Upper lobe of left lung (tissue), 6 donors: ENCODE measurements around the gene CER1. TPM values are rescaled to one million over a fixed set of nuclear protein-coding genes. Genes with fewer than 3 reads are reported as not detected.

ENCODE experiments used
- ATAC-seq, 2 donors: fragments of 200-7000 bp; cut with Tn5 transposase; one replicate each; pipeline ENCODE4 v1.9.1; 2022; ENCODE audit warnings: mild to moderate bottlenecking in 2 of 2, moderate library complexity in 2 of 2; ENCODE audit not compliant: low FRiP score in 2 of 2
- DNase-seq, 2 donors: peaks; one replicate each; pipeline ENCODE4 v3.0.0-alpha.2; 2019 to 2020
- H3K27ac ChIP-seq, 4 donors: fragments of 200-600 bp; sonication (generic); one replicate each; pipeline ENCODE4 v1.5.1; 2016 to 2019
- H3K27me3 ChIP-seq, 4 donors: fragments of 200-600 bp; sonication (generic); one replicate each; pipeline ENCODE4 v1.5.1; 2017 to 2019
- H3K36me3 ChIP-seq, 4 donors: fragments of 200-600 bp; sonication (generic); one replicate each; pipeline ENCODE4 v1.5.1; 2016 to 2019
- H3K4me1 ChIP-seq, 4 donors: fragments of 200-600 bp; sonication (generic); one replicate each; pipeline ENCODE4 v1.5.1; 2018 to 2019
- H3K4me3 ChIP-seq, 4 donors: fragments of 200-600 bp; sonication (generic); one replicate each; pipeline ENCODE4 v1.5.1; 2017 to 2019; ENCODE audit warnings: mild to moderate bottlenecking in 2 of 4, moderate library complexity in 1 of 4
- H3K9me3 ChIP-seq, 4 donors: fragments of 200-600 bp; sonication (generic); one replicate each; pipeline ENCODE4 v1.5.1; 2018 to 2019
- CTCF ChIP-seq, 6 experiments: fragments of 450-650 bp in 4 of 6; fragments of 200-600 bp in 2 of 6; sonication (generic) in 2 of 6; IDR thresholded peaks; one replicate each; pipeline ENCODE4 v1.5.1; 2016 to 2019; ENCODE audit warnings: antibody characterized with exemption in 6 of 6
- EP300 ChIP-seq, 4 donors: sonication (generic); formaldehyde crosslinking; IDR thresholded peaks; one replicate each; pipeline ENCODE4 v1.5.1; 2017; ENCODE audit warnings: antibody characterized with exemption in 4 of 4, control low read depth in 2 of 4
- POLR2A ChIP-seq, 4 donors: fragments of 450-650 bp; IDR thresholded peaks; one replicate each; pipeline ENCODE4 v1.5.1; 2016 to 2017; ENCODE audit warnings: antibody characterized with exemption in 4 of 4, mild to moderate bottlenecking in 2 of 4
- POLR2AphosphoS5 ChIP-seq, 2 donors: sonication (generic); formaldehyde crosslinking; IDR thresholded peaks; one replicate each; pipeline ENCODE4 v1.5.1; 2017; ENCODE audit warnings: antibody characterized with exemption in 2 of 2
- WGBS, 2 donors: methylation state at CpG; one replicate each; pipeline ENCODE4 v1.1.5; 2017 to 2018; 5-methylcytosine and 5-hydroxymethylcytosine counted together
- total RNA-seq, 6 donors: library from RNA; depleted of rRNA in 4 of 6; stranded (reverse); fragments of >200 nt in 4 of 6; gene quantifications; one replicate each; pipeline versions ENCODE4 v1.1.0 to v1.2.1, GENCODE V29; 2016 to 2021
- donor health status: DM: no; HTN: no; CAD: no; lungs with moderate emphysema.
- donor health status: DM: no; HTN: yes; CAD: no; lungs with severe emphysema.

The CER1 gene
- total RNA-seq, 6 donors from 2014 or later = not detected

GRCh38 chr9:14713187-14713767, 9.3 kb downstream of the CER1 start:
- no peak for TF ChIP-seq EP300 (IDR thresholded peaks at IDR 0.05)
- no peak for TF ChIP-seq POLR2A (IDR thresholded peaks at IDR 0.05)
- no peak for TF ChIP-seq CTCF (IDR thresholded peaks at IDR 0.05)
- no peak for TF ChIP-seq POLR2AphosphoS5 (IDR thresholded peaks at IDR 0.05)
- no peak for ATAC-seq
- no peaks in the 10 kb centered on the region for H3K36me3 ChIP-seq
- no peak overlapping the region for H3K27ac ChIP-seq
- H3K27me3 ChIP-seq = no peaks in the 10 kb centered on the region
- WGBS, 2 donors = 78 to 93% methylated on average over 3 of the region's 3 CpGs
- H3K4me1 ChIP-seq = no peaks in the 10 kb centered on the region
- H3K9me3 ChIP-seq = peaks cover 0 to 3% (median 0%) of the 10 kb centered on the region in 4 donors
- no peak overlapping the region for H3K4me3 ChIP-seq
- no peak for DNase-seq

GRCh38 chr9:14710804-14711203, 11.7 kb downstream of the CER1 start:
- no peak for DNase-seq
- Histone ChIP-seq H3K9me3 (peaks cover 0 to 6% (median 2%) of the 10 kb centered on the region in 4 donors), H3K27ac (no peak overlapping the region), H3K27me3 (no peaks in the 10 kb centered on the region), H3K36me3 (no peaks in the 10 kb centered on the region), H3K4me1 (no peaks in the 10 kb centered on the region), H3K4me3 (no peak overlapping the region)
- no peak for ATAC-seq
- no peak for TF ChIP-seq POLR2A (IDR thresholded peaks at IDR 0.05)
- TF ChIP-seq CTCF (IDR thresholded peaks at IDR 0.05) = no peak
- TF ChIP-seq POLR2AphosphoS5 (IDR thresholded peaks at IDR 0.05) = no peak
- TF ChIP-seq EP300 (IDR thresholded peaks at IDR 0.05) = no peak

GRCh38 chr9:14706530-14707140, 15.9 kb downstream of the CER1 start:
- WGBS, 2 donors = 85 to 92% methylated on average over 5 of the region's 5 CpGs
- no peak overlapping the region for H3K27ac ChIP-seq
- H3K36me3 ChIP-seq = no peaks in the 10 kb centered on the region
- no peak for TF ChIP-seq POLR2A (IDR thresholded peaks at IDR 0.05)
- TF ChIP-seq EP300 (IDR thresholded peaks at IDR 0.05) = no peak
- no peak for TF ChIP-seq CTCF (IDR thresholded peaks at IDR 0.05)
- TF ChIP-seq POLR2AphosphoS5 (IDR thresholded peaks at IDR 0.05) = no peak
- ATAC-seq (no peak), DNase-seq (no peak)
- H3K4me3 ChIP-seq = no peak overlapping the region
- peaks cover 0 to 16% (median 14%) of the 10 kb centered on the region in 4 donors for H3K9me3 ChIP-seq
- no peaks in the 10 kb centered on the region for H3K4me1 ChIP-seq
- H3K27me3 ChIP-seq = no peaks in the 10 kb centered on the region

- peaks cover 0 to 16% (median 13%) of the 10 kb centered on the region in 4 donors for H3K9me3 ChIP-seq
- H3K4me1 ChIP-seq = no peaks in the 10 kb centered on the region
- ATAC-seq = no peak
- H3K36me3 ChIP-seq = no peaks in the 10 kb centered on the region
- H3K27me3 ChIP-seq = no peaks in the 10 kb centered on the region
- DNase-seq = no peak
- no peak for TF ChIP-seq EP300 (IDR thresholded peaks at IDR 0.05)
- no peak for TF ChIP-seq CTCF (IDR thresholded peaks at IDR 0.05)
- TF ChIP-seq POLR2A (IDR thresholded peaks at IDR 0.05) = no peak
- no peak overlapping the region for H3K27ac ChIP-seq
- no peak overlapping the region for H3K4me3 ChIP-seq
Observed at GRCh38 chr9:14705079-14705478, 17.5 kb downstream of the CER1 start.

- TF ChIP-seq EP300 (IDR thresholded peaks at IDR 0.05) (no peak), POLR2AphosphoS5 (IDR thresholded peaks at IDR 0.05) (no peak), CTCF (IDR thresholded peaks at IDR 0.05) (no peak), POLR2A (IDR thresholded peaks at IDR 0.05) (no peak)
- H3K9me3 ChIP-seq = peaks cover 0 to 16% (median 12%) of the 10 kb centered on the region in 4 donors
- no peak overlapping the region for H3K27ac ChIP-seq
- 100% methylated on average over 2 of the region's 3 CpGs; no CpG with 5 or more reads in 1 of the 2 donors for WGBS, 2 donors
- ATAC-seq = no peak
- H3K4me1 ChIP-seq = no peaks in the 10 kb centered on the region
- no peaks in the 10 kb centered on the region for H3K27me3 ChIP-seq
- DNase-seq = no peak
- H3K36me3 ChIP-seq = no peaks in the 10 kb centered on the region
- no peak overlapping the region for H3K4me3 ChIP-seq
Observed at GRCh38 chr9:14704281-14704680, 18.3 kb downstream of the CER1 start.
